SU-DHL-6 (cell line): ENCODE measurements around the gene WBP2NL.

ENCODE experiments used
- CTCF ChIP-seq: fragments of 200-600 bp; sonication (generic); IDR thresholded peaks from one replicate; pipeline ENCODE4 v1.5.1; 2017; ENCODE audit warnings: antibody characterized with exemption, mild to moderate bottlenecking, low read length, moderate library complexity; ENCODE audit not compliant: insufficient read depth, poor library complexity, severe bottlenecking
- EZH2phosphoT487 ChIP-seq: fragments of 200-600 bp; sonication (generic), shearing (Covaris generic); conservative IDR thresholded peaks from 2 replicates; pipeline ENCODE4 v1.6.1; 2018; ENCODE audit warnings: mild to moderate bottlenecking, antibody characterized with exemption, low read length, moderate library complexity, mixed read lengths

GRCh38 chr22:41995211-41995610 is 3.4 kb upstream of the WBP2NL start:
- TF ChIP-seq CTCF: no peak
- TF ChIP-seq EZH2phosphoT487: no peak
